Neuron (in vitro differentiated cells): Measurements from ENCODE around the gene SLC12A6.
"Not testable (repeated sequence)": the region's sequence is repeated elsewhere in the genome, so short reads cannot be mapped to it uniquely, and the experiment has no call there.

Source experiments
- H2AFZ ChIP-seq: one replicate; pipeline ENCODE4 v1.6.1; 2013; ENCODE audit warnings: low read depth, mild to moderate bottlenecking, inconsistent platforms, low read length, moderate library complexity
- H3K27me3 ChIP-seq: one replicate; pipeline ENCODE4 v1.6.1; 2013; ENCODE audit warnings: low read length; ENCODE audit not compliant: insufficient read depth
- H3K36me3 ChIP-seq: one replicate; pipeline ENCODE4 v1.6.1; 2013; ENCODE audit warnings: low read length; ENCODE audit not compliant: insufficient read depth
- H3K4me1 ChIP-seq: one replicate; pipeline ENCODE4 v1.6.1; 2013; ENCODE audit warnings: low read length; ENCODE audit not compliant: insufficient read depth
- H3K4me3 ChIP-seq: 2 replicates; pipeline ENCODE4 v1.5.1; 2013; ENCODE audit warnings: mild to moderate bottlenecking, low read length, moderate library complexity
- H3K9me3 ChIP-seq: one replicate; pipeline ENCODE4 v1.6.1; 2013; ENCODE audit warnings: low read length

SLC12A6 gene

GRCh38 chr15:34365091-34365825, 27.7 kb upstream of the SLC12A6 start:
- H3K27me3 ChIP-seq: no peaks in the 10 kb centered on the region
- H3K4me3 ChIP-seq: peak overlapping the region; percentile 74
- H3K4me1 ChIP-seq: peaks cover 15% of the 10 kb centered on the region
- H3K36me3 ChIP-seq: peaks cover 7% of the 10 kb centered on the region
- H3K9me3 ChIP-seq: no peaks in the 10 kb centered on the region
- H2AFZ ChIP-seq: no peak overlapping the region

GRCh38 chr15:34364041-34364440, 26.5 kb upstream of the SLC12A6 start:
- no peak overlapping the region for H2AFZ ChIP-seq
- no peak overlapping the region for H3K4me3 ChIP-seq
- no peaks in the 10 kb centered on the region for H3K9me3 ChIP-seq
- no peaks in the 10 kb centered on the region for H3K27me3 ChIP-seq
- peaks cover 15% of the 10 kb centered on the region for H3K4me1 ChIP-seq
- peaks cover 16% of the 10 kb centered on the region for H3K36me3 ChIP-seq

GRCh38 chr15:34362047-34362773, 24.6 kb upstream of the SLC12A6 start:
- Histone ChIP-seq H2AFZ (no peak overlapping the region), H3K27me3 (no peaks in the 10 kb centered on the region), H3K36me3 (peaks cover 18% of the 10 kb centered on the region), H3K4me3 (no peak overlapping the region), H3K9me3 (no peaks in the 10 kb centered on the region), H3K4me1 (peaks cover 9% of the 10 kb centered on the region)

GRCh38 chr15:34361278-34361677, 23.7 kb upstream of the SLC12A6 start:
- no peak overlapping the region for H3K4me3 ChIP-seq
- no peaks in the 10 kb centered on the region for H3K9me3 ChIP-seq
- peaks cover 18% of the 10 kb centered on the region for H3K36me3 ChIP-seq
- H3K4me1 ChIP-seq: peaks cover 8% of the 10 kb centered on the region
- no peak overlapping the region for H2AFZ ChIP-seq
- H3K27me3 ChIP-seq: no peaks in the 10 kb centered on the region

GRCh38 chr15:34360298-34360697, 22.7 kb upstream of the SLC12A6 start:
- no peaks in the 10 kb centered on the region for H3K4me1 ChIP-seq
- no peak overlapping the region for H3K4me3 ChIP-seq
- H3K36me3 ChIP-seq: peaks cover 20% of the 10 kb centered on the region

GRCh38 chr15:34359416-34359815, 21.8 kb upstream of the SLC12A6 start:
- H3K4me3 ChIP-seq: no peak overlapping the region
- H3K36me3 ChIP-seq: peaks cover 20% of the 10 kb centered on the region
- no peaks in the 10 kb centered on the region for H3K27me3 ChIP-seq
- H2AFZ ChIP-seq: no peak overlapping the region
- no peaks in the 10 kb centered on the region for H3K4me1 ChIP-seq
- no peaks in the 10 kb centered on the region for H3K9me3 ChIP-seq

More at GRCh38 chr15:34360298-34360697, 22.7 kb upstream of the SLC12A6 start:
- Histone ChIP-seq H2AFZ (no peak overlapping the region), H3K9me3 (no peaks in the 10 kb centered on the region), H3K27me3 (no peaks in the 10 kb centered on the region)

- Histone ChIP-seq H3K36me3 (peaks cover 18% of the 10 kb centered on the region), H2AFZ (no peak overlapping the region), H3K27me3 (no peaks in the 10 kb centered on the region), H3K4me3 (no peak overlapping the region), H3K4me1 (no peaks in the 10 kb centered on the region), H3K9me3 (no peaks in the 10 kb centered on the region)
These were observed 21.4 kb upstream of the SLC12A6 start for GRCh38 chr15:34358948-34359347.

- H3K4me1 ChIP-seq: no peaks in the 10 kb centered on the region
These were observed 20.8 kb upstream of the SLC12A6 start for GRCh38 chr15:34358367-34358766.

GRCh38 chr15:34357653-34358052, 20.1 kb upstream of the SLC12A6 start:
- Histone ChIP-seq H3K27me3 (no peaks in the 10 kb centered on the region), H3K36me3 (peaks cover 15% of the 10 kb centered on the region)

More at GRCh38 chr15:34358367-34358766, 20.8 kb upstream of the SLC12A6 start:
- Histone ChIP-seq H2AFZ (no peak overlapping the region), H3K36me3 (peaks cover 17% of the 10 kb centered on the region), H3K9me3 (no peaks in the 10 kb centered on the region), H3K27me3 (no peaks in the 10 kb centered on the region), H3K4me3 (no peak overlapping the region)

GRCh38 chr15:34355241-34355640, 17.7 kb upstream of the SLC12A6 start:
- Histone ChIP-seq H3K4me1 (no peaks in the 10 kb centered on the region), H3K4me3 (no peak overlapping the region), H3K9me3 (no peaks in the 10 kb centered on the region), H2AFZ (no peak overlapping the region), H3K27me3 (no peaks in the 10 kb centered on the region), H3K36me3 (peaks cover 13% of the 10 kb centered on the region)

More at GRCh38 chr15:34357653-34358052, 20.1 kb upstream of the SLC12A6 start:
- Histone ChIP-seq H3K4me3 (no peak overlapping the region), H2AFZ (no peak overlapping the region), H3K9me3 (no peaks in the 10 kb centered on the region), H3K4me1 (no peaks in the 10 kb centered on the region)

- Histone ChIP-seq H3K4me3 (no peak overlapping the region), H3K27me3 (no peaks in the 10 kb centered on the region)
These were observed 16.7 kb upstream of the SLC12A6 start for GRCh38 chr15:34354286-34354685.

GRCh38 chr15:34353627-34354026, 16.0 kb upstream of the SLC12A6 start:
- H2AFZ ChIP-seq: no peak overlapping the region
- no peaks in the 10 kb centered on the region for H3K4me1 ChIP-seq
- H3K36me3 ChIP-seq: peaks cover 2% of the 10 kb centered on the region
- no peak overlapping the region for H3K4me3 ChIP-seq
- no peaks in the 10 kb centered on the region for H3K9me3 ChIP-seq
- H3K27me3 ChIP-seq: no peaks in the 10 kb centered on the region

More at GRCh38 chr15:34354286-34354685, 16.7 kb upstream of the SLC12A6 start:
- Histone ChIP-seq H3K4me1 (no peaks in the 10 kb centered on the region), H2AFZ (no peak overlapping the region), H3K36me3 (peaks cover 7% of the 10 kb centered on the region), H3K9me3 (no peaks in the 10 kb centered on the region)

- H3K9me3 ChIP-seq, H3K4me1 ChIP-seq, H3K36me3 ChIP-seq, H3K27me3 ChIP-seq, H2AFZ ChIP-seq, H3K4me3 ChIP-seq: not testable (repeated sequence)
These were observed 15.4 kb upstream of the SLC12A6 start for GRCh38 chr15:34352996-34353395.
